Endodermal cell (in vitro differentiated cells): ENCODE measurements around the gene SLC27A2. TPM values are rescaled to one million over a fixed set of nuclear protein-coding genes. Genes with fewer than 3 reads are reported as not detected.

ENCODE experiments used
- DNase-seq: peaks from one replicate; pipeline ENCODE4 v3.0.0-alpha.2; 2017
- H3K27ac ChIP-seq: 2 replicates; pipeline ENCODE4 v1.5.1; 2013; ENCODE audit warnings: mild to moderate bottlenecking, low read depth, low read length, moderate library complexity
- H3K27me3 ChIP-seq: 2 replicates; pipeline ENCODE4 v1.6.1; 2013; ENCODE audit warnings: mild to moderate bottlenecking, low read length, moderate library complexity; ENCODE audit not compliant: insufficient read depth, control insufficient read depth, poor library complexity, severe bottlenecking
- H3K36me3 ChIP-seq: 2 replicates; pipeline ENCODE4 v1.7.0; 2013; ENCODE audit warnings: mild to moderate bottlenecking, low read length, moderate library complexity; ENCODE audit not compliant: control insufficient read depth, insufficient read depth
- H3K4me1 ChIP-seq: one replicate; pipeline ENCODE4 v1.7.0; 2013; ENCODE audit warnings: low read length; ENCODE audit not compliant: control insufficient read depth, insufficient read depth
- H3K4me3 ChIP-seq: 2 replicates; pipeline ENCODE4 v1.5.1; 2013; ENCODE audit warnings: mild to moderate bottlenecking, low read length, moderate library complexity
- H3K9ac ChIP-seq: 2 replicates; pipeline ENCODE4 v1.6.1; 2013; ENCODE audit warnings: mild to moderate bottlenecking, low read length, moderate library complexity; ENCODE audit not compliant: poor library complexity, severe bottlenecking; ENCODE audit errors: extremely low read depth
- H3K9me3 ChIP-seq: 2 replicates; pipeline ENCODE4 v1.6.1; 2013; ENCODE audit warnings: mild to moderate bottlenecking, low read length, moderate library complexity; ENCODE audit not compliant: control insufficient read depth
- H3K27ac Mint-ChIP-seq: 2 replicates; pipeline ENCODE4 v1.8.0; 2020; ENCODE audit warnings: mixed read lengths
- H3K27me3 Mint-ChIP-seq: 2 replicates; pipeline ENCODE4 v1.8.0; 2021; ENCODE audit warnings: mild to moderate bottlenecking, mixed read lengths; ENCODE audit not compliant: insufficient read depth
- H3K36me3 Mint-ChIP-seq: 2 replicates; pipeline ENCODE4 v1.8.0; 2020; ENCODE audit warnings: low read depth, mixed read lengths
- H3K4me1 Mint-ChIP-seq: 2 replicates; pipeline ENCODE4 v1.8.0; 2020; ENCODE audit warnings: mixed read lengths
- H3K4me3 Mint-ChIP-seq: 2 replicates; pipeline ENCODE4 v1.8.0; 2020; ENCODE audit warnings: mild to moderate bottlenecking, moderate library complexity, mixed read lengths
- H3K9me3 Mint-ChIP-seq: 2 replicates; pipeline ENCODE4 v1.8.0; 2020; ENCODE audit warnings: mild to moderate bottlenecking, mixed read lengths
- CTCF ChIP-seq: fragments of 200-600 bp; sonication (generic); conservative IDR thresholded peaks from 2 replicates; pipeline ENCODE4 v1.5.0; 2021; ENCODE audit warnings: antibody characterized with exemption, mild to moderate bottlenecking
- WGBS, 2 experiments: methylation state at CpG; one replicate each; pipeline versions ENCODE4 v1.1.5 to v1.1.7; 2013; ENCODE audit warnings: missing lambda C conversion rate in 2 of 2, mixed read lengths in 1 of 2; ENCODE audit not compliant: insufficient coverage in 1 of 2, insufficient read length in 1 of 2; 5-methylcytosine and 5-hydroxymethylcytosine counted together
- total RNA-seq, 2 donors: library from RNA; stranded (reverse); fragmentation: NEBNext Ultra II Directional in 1 of 2; extraction: Animal tissue kit (Norgen Biotek cat#: 25700) in 1 of 2; gene quantifications; 2 replicates in 1 of 2; 3 replicates in 1 of 2; pipeline ENCODE4 v1.2.1, GENCODE V29; 2021

Gene SLC27A2
- total RNA-seq, 2 donors from 2014 or later, result 4.0 to 6.8 TPM

- DNase-seq, result no peak
- no peaks in the 10 kb centered on the region for H3K27me3 ChIP-seq
- WGBS, 2 experiments, result 96 to 100% methylated on average over 3 of the region's 3 CpGs
- no peaks in the 10 kb centered on the region for H3K4me1 ChIP-seq
- H3K4me3 ChIP-seq, result no peak overlapping the region
- Mint-ChIP-seq H3K4me3 (no peak overlapping the region), H3K27me3 (no peaks in the 10 kb centered on the region), H3K36me3 (peaks cover 18% of the 10 kb centered on the region), H3K4me1 (no peaks in the 10 kb centered on the region), H3K9me3 (no peaks in the 10 kb centered on the region), H3K27ac (no peak overlapping the region)
- no peak overlapping the region for H3K9ac ChIP-seq
- no peaks in the 10 kb centered on the region for H3K9me3 ChIP-seq
- peaks cover 21% of the 10 kb centered on the region for H3K36me3 ChIP-seq
- H3K27ac ChIP-seq, result no peak overlapping the region
- no peak for TF ChIP-seq CTCF
These were observed 98.3 kb downstream of the SLC27A2 start for GRCh38 chr15:50280271-50280670.

GRCh38 chr15:50281427-50281826 is 99.4 kb downstream of the SLC27A2 start:
- Histone ChIP-seq H3K9me3 (no peaks in the 10 kb centered on the region), H3K27ac (no peak overlapping the region), H3K4me1 (no peaks in the 10 kb centered on the region), H3K27me3 (no peaks in the 10 kb centered on the region), H3K36me3 (peaks cover 28% of the 10 kb centered on the region), H3K4me3 (no peak overlapping the region), H3K9ac (no peak overlapping the region)
- Mint-ChIP-seq H3K4me3 (no peak overlapping the region), H3K9me3 (no peaks in the 10 kb centered on the region), H3K27me3 (no peaks in the 10 kb centered on the region), H3K36me3 (peaks cover 25% of the 10 kb centered on the region), H3K4me1 (no peaks in the 10 kb centered on the region), H3K27ac (no peak overlapping the region)
- no peak for DNase-seq
- no peak for TF ChIP-seq CTCF
- 86% methylated on average over 5 of the region's 5 CpGs; no CpG with 5 or more reads in 1 of the 2 experiments for WGBS, 2 experiments

Other genes with a start within 250 kb of the SLC27A2 start
- under 1 TPM; 0.64 to 0.95 TPM for gene ATP8B4, start 63.0 kb upstream of the SLC27A2 start, total RNA-seq
- under 1 TPM in 1 of 2 donors, not detected in 1; 0.31 TPM for gene HDC, start 83.5 kb downstream of the SLC27A2 start, total RNA-seq
- gene GABPB1, start 173.0 kb downstream of the SLC27A2 start, total RNA-seq, result 10 to 100 TPM; 32.0 to 37.5 TPM
- gene USP8, start 242.2 kb downstream of the SLC27A2 start, total RNA-seq, result 10 to 100 TPM; 71.1 to 74.3 TPM